NCI-H2227 treated with DMSO at 0.1 percent for 48 hours (cell line): ENCODE results near the gene SLC25A27.

ENCODE experiments used
- DNase-seq: peaks from one replicate; lab custom pipeline; 2025; lab: John Stamatoyannopoulos, UW

SLC25A27 gene

DNA sequence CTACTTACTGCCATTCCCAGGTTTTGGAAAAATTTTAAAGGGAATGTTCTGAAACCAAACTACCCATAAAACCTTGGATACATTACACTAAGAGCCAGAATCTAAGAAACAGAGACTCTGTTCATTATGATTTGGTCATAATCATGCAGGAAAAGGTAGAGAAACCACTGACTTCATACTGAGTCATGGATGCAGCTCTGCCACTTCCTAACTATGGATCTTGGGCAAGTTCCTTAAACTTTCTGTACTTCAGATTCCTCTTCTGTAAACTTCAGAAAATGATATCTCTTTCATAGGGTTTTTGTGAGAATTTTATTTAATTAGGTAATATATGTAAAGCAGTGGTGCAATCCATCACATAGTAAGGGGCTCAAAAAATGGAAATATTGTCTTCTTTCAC, 62.4 kb downstream of the SLC25A27 start:
- DNase-seq: no peak

DNA sequence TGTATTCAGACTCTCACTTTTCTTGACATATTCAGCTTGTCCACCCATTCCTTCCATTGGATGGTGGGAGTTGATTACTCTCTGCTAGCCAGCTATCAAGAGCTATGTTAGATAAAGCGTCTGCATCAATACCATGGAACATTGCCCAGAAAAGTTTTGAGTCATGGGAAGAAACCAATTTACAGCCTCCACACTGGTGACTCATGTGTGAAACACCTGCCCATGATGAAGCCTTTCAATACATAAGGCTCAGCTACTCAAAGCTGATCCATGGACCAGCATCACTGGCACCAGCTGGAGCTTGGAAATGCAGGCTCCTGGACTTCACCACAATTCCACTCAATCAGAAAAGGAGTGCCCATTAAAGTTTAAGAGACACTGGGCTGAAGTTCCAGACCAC, 66.3 kb downstream of the SLC25A27 start:
- no peak for DNase-seq

GRCh38 chr6:46720401-46720800, 67.6 kb downstream of the SLC25A27 start:
- DNase-seq: no peak
